NT2/D1 (cell line): Measurements from ENCODE around the gene RBMS1.

ENCODE experiments used
- DNase-seq: peaks from one replicate; pipeline ENCODE4 v3.0.0-alpha.2; 2011; ENCODE audit warnings: low read depth, low spot score
- H3K27me3 ChIP-seq: 2 replicates; pipeline ENCODE4 v1.6.0; 2011; ENCODE audit warnings: mild to moderate bottlenecking; ENCODE audit not compliant: insufficient read length, insufficient read depth
- H3K36me3 ChIP-seq: 2 replicates; pipeline ENCODE4 v1.6.1; 2011; ENCODE audit warnings: mild to moderate bottlenecking, low read length, mixed read lengths; ENCODE audit not compliant: insufficient read depth, insufficient read length
- H3K4me1 ChIP-seq: 2 replicates; pipeline ENCODE4 v1.5.1; 2011; ENCODE audit not compliant: insufficient read depth, insufficient read length
- H3K4me3 ChIP-seq: 2 replicates; pipeline ENCODE4 v1.5.1; 2011; ENCODE audit warnings: low read depth; ENCODE audit not compliant: insufficient read length
- H3K9ac ChIP-seq: 2 replicates; pipeline ENCODE4 v1.6.0; 2011; ENCODE audit warnings: low read depth; ENCODE audit not compliant: insufficient read length
- H3K9me3 ChIP-seq: 2 replicates; pipeline ENCODE4 v1.5.1; 2011; ENCODE audit warnings: mild to moderate bottlenecking, low read length; ENCODE audit not compliant: insufficient read depth
- SUZ12 ChIP-seq: IDR thresholded peaks from 2 replicates; pipeline ENCODE4 v1.6.1; 2011; ENCODE audit not compliant: insufficient read length, insufficient read depth; ENCODE audit errors: extremely low read depth
- YY1 ChIP-seq: IDR thresholded peaks from 2 replicates; pipeline ENCODE4 v1.6.1; 2011; ENCODE audit not compliant: insufficient read length, insufficient read depth
- ZNF274 ChIP-seq: IDR thresholded peaks from 2 replicates; pipeline ENCODE4 v1.6.1; 2011; ENCODE audit warnings: mild to moderate bottlenecking, low read depth, low read length

The RBMS1 gene

DNA sequence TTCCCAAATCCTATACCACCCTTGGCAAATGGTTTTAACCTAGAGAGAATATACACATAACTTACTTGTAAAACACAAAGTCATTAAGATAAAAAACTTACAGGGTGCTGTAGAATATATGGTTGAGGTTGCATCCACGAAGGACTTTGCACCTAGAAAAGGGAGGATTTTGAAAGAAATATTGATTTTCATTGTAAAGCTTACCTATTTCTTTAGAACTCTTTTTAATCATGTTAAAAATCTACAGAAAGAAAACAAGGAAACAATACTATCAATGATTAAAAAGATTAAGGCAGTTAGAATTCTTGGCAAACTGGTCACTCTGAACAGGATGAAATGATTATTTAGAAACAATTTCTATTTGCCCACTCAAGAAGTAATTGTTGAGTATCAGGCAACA, 212.4 kb downstream of the RBMS1 start:
- DNase-seq = no peak
- H3K9me3 ChIP-seq = no peaks in the 10 kb centered on the region
- H3K4me1 ChIP-seq = no peaks in the 10 kb centered on the region
- TF ChIP-seq SUZ12 (no peak), YY1 (no peak), ZNF274 (no peak)
- peaks cover 75% of the 10 kb centered on the region for H3K36me3 ChIP-seq
- H3K4me3 ChIP-seq = no peak overlapping the region
- no peak overlapping the region for H3K9ac ChIP-seq
- no peaks in the 10 kb centered on the region for H3K27me3 ChIP-seq

DNA sequence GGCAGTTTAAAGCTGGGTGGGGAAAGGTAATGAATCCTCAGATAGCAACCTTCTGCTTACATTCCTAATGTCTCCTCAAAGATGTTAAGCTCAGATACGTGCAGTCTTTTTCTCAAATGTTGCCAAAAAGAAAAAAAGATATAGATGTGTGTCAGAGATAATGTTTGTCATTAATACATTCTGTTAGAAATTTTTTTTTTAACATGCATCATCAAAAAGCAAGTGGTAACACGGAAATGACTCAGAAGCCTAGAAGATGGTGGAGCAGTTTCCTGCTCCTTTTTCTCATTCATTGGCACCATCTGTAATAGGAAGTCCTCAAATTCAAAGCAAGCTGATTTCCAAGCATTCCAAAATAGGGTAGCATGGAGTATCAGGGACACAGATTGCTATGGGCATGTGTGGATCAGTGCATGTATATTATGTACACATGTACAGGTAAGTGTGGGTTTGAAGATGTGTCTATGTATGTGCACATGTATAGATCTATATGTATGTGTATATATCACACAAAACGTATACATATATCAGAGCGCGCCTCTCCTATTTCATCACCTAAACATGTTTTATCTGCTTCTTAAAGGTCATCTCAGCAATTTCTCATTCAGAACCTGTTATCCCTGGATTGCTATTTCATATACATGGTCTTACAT, 213.7 kb downstream of the RBMS1 start:
- Histone ChIP-seq H3K27me3 (no peaks in the 10 kb centered on the region), H3K4me1 (no peaks in the 10 kb centered on the region), H3K4me3 (no peak overlapping the region), H3K9me3 (no peaks in the 10 kb centered on the region), H3K36me3 (peaks cover 82% of the 10 kb centered on the region), H3K9ac (no peak overlapping the region)
- no peak for TF ChIP-seq ZNF274
- TF ChIP-seq SUZ12 = no peak
- no peak for TF ChIP-seq YY1
- no peak for DNase-seq

DNA sequence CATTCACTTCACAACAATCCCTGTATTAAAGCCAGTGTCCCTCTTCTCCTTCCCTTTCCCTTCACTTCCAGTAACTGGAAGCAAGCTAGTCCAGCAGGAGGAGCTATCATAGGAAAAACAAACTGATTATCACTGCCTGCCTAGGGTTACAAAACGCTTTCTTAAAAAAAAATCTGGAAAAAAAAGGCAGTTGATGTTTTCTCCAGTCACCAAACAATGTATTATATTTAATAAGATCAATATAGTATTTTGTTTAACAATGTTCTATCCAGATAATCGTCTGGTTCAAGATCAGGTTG, 214.8 kb downstream of the RBMS1 start:
- no peaks in the 10 kb centered on the region for H3K27me3 ChIP-seq
- no peak for TF ChIP-seq YY1
- DNase-seq = no peak
- H3K4me3 ChIP-seq = no peak overlapping the region
- H3K9ac ChIP-seq = no peak overlapping the region
- H3K36me3 ChIP-seq = peaks cover 76% of the 10 kb centered on the region
- no peaks in the 10 kb centered on the region for H3K9me3 ChIP-seq
- no peaks in the 10 kb centered on the region for H3K4me1 ChIP-seq

GRCh38 chr2:160278101-160278878, 215.3 kb downstream of the RBMS1 start:
- Histone ChIP-seq H3K9ac (no peak overlapping the region), H3K9me3 (no peaks in the 10 kb centered on the region), H3K4me1 (no peaks in the 10 kb centered on the region), H3K36me3 (peaks cover 72% of the 10 kb centered on the region), H3K27me3 (no peaks in the 10 kb centered on the region), H3K4me3 (no peak overlapping the region)
- DNase-seq = no peak
- no peak for TF ChIP-seq ZNF274
- no peak for TF ChIP-seq YY1
- TF ChIP-seq SUZ12 = no peak

GRCh38 chr2:160277151-160277550, 216.5 kb downstream of the RBMS1 start:
- Histone ChIP-seq H3K9ac (no peak overlapping the region), H3K36me3 (peaks cover 63% of the 10 kb centered on the region), H3K9me3 (no peaks in the 10 kb centered on the region), H3K4me1 (no peaks in the 10 kb centered on the region), H3K27me3 (no peaks in the 10 kb centered on the region), H3K4me3 (no peak overlapping the region)
- DNase-seq = no peak
- TF ChIP-seq ZNF274 (no peak), SUZ12 (no peak), YY1 (no peak)

GRCh38 chr2:160275656-160276055, 218.0 kb downstream of the RBMS1 start:
- Histone ChIP-seq H3K27me3 (no peaks in the 10 kb centered on the region), H3K9me3 (no peaks in the 10 kb centered on the region), H3K4me1 (peaks cover 5% of the 10 kb centered on the region), H3K36me3 (peaks cover 54% of the 10 kb centered on the region), H3K9ac (no peak overlapping the region), H3K4me3 (no peak overlapping the region)
- no peak for DNase-seq
- no peak for TF ChIP-seq YY1
- no peak for TF ChIP-seq SUZ12
- no peak for TF ChIP-seq ZNF274

DNA sequence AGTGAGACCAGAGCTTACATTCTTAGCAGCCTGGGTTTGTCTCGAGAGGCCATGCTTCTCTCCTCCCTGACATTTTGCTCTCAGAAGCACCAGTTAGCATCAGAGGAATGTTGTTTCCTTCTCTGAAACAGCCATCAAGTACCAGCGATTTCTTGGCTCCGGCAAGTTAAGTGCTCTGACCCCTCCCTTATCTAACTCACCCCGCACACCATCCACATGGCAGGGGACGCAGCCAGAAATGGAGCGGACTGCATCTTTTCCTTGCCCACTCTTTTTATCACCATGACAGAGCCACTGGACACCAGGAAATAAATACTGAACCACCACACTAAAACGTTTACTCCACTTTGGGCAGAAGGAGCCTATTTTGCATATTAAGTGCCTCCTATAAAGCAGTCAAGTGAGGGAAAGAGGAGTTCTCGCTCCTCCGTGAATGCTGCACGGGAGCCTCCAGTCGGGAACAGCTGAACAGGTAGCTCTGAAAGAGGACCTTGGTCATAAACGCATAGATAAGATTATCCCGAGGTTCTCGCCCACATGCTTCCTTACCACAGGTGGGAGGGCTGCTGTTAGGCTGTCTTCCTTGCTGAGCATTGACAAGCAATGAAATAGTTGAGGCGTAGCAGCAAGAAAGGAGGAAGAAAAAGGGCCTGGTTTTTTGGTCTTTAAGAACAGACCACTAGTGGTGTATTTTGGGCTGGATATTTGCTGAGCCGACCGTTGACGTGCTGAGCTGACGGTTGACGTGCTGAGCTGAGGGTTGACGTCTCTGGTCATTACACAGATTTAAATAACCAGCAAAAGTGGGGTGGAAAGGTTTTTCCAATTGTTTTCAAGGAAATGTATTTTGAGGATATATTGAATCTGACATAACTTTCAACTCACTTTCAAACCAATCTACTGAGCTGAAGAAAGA, 222.2 kb downstream of the RBMS1 start:
- peak overlapping the region; percentile 89 for H3K9ac ChIP-seq
- peaks cover 5% of the 10 kb centered on the region for H3K4me1 ChIP-seq
- peak overlapping the region; percentile 56 for H3K4me3 ChIP-seq
- no peaks in the 10 kb centered on the region for H3K27me3 ChIP-seq
- H3K9me3 ChIP-seq = no peaks in the 10 kb centered on the region
- DNase-seq = no peak
- H3K36me3 ChIP-seq = peaks cover 25% of the 10 kb centered on the region
- TF ChIP-seq YY1 (no peak), ZNF274 (no peak), SUZ12 (no peak)
